ENCODE data around the gene CNOT4.

The CNOT4 gene

GRCh38 chr7:135317676-135318325 is 192.1 kb downstream of the CNOT4 start:
- no peaks in the 10 kb centered on the region for H3K36me3 Mint-ChIP-seq (ENCODE audit: low read depth)
- H3K4me1 Mint-ChIP-seq: peaks cover 16% of the 10 kb centered on the region
- H3K9me3 Mint-ChIP-seq: no peaks in the 10 kb centered on the region
- H3K27ac Mint-ChIP-seq: peak overlapping the region; percentile 20
- TF ChIP-seq CTCF (IDR thresholded peaks at IDR 0.05): no peak
- DNase-seq: no peak
- no peak overlapping the region for H3K4me3 Mint-ChIP-seq
- H3K27me3 Mint-ChIP-seq (ENCODE audit: low read depth, poor library complexity): peaks cover 13% of the 10 kb centered on the region

- no peak for TF ChIP-seq CTCF (IDR thresholded peaks at IDR 0.05)
- peaks cover 16% of the 10 kb centered on the region for H3K4me1 Mint-ChIP-seq
- no peak overlapping the region for H3K4me3 Mint-ChIP-seq
- DNase-seq: peak; percentile 12
- no peak overlapping the region for H3K27ac Mint-ChIP-seq
- no peaks in the 10 kb centered on the region for H3K36me3 Mint-ChIP-seq (ENCODE audit: low read depth)
- H3K9me3 Mint-ChIP-seq: no peaks in the 10 kb centered on the region
- peaks cover 13% of the 10 kb centered on the region for H3K27me3 Mint-ChIP-seq (ENCODE audit: low read depth, poor library complexity)
These were observed 193.1 kb downstream of the CNOT4 start for GRCh38 chr7:135316648-135317313.

GRCh38 chr7:135313971-135314370 is 195.9 kb downstream of the CNOT4 start:
- H3K27ac Mint-ChIP-seq: no peak overlapping the region
- no peak overlapping the region for H3K4me3 Mint-ChIP-seq
- H3K9me3 Mint-ChIP-seq: no peaks in the 10 kb centered on the region
- no peaks in the 10 kb centered on the region for H3K36me3 Mint-ChIP-seq (ENCODE audit: low read depth)
- TF ChIP-seq CTCF (IDR thresholded peaks at IDR 0.05): no peak
- no peak for DNase-seq
- peaks cover 16% of the 10 kb centered on the region for H3K4me1 Mint-ChIP-seq
- H3K27me3 Mint-ChIP-seq (ENCODE audit: low read depth, poor library complexity): peaks cover 12% of the 10 kb centered on the region
